Muscle of leg (tissue), 11 donors: ENCODE data around the gene CELF2. TPM values are rescaled to one million over a fixed set of nuclear protein-coding genes. Genes with fewer than 3 reads are reported as not detected.

Experiments
- DNase-seq: peaks from one replicate; pipeline ENCODE4 v3.0.0; 2013
- H3K27ac ChIP-seq: one replicate; pipeline ENCODE4 v1.5.1; 2013; ENCODE audit warnings: mild to moderate bottlenecking, low read length, control low read depth
- H3K27me3 ChIP-seq: one replicate; pipeline ENCODE4 v1.6.1; 2013; ENCODE audit warnings: low read length; ENCODE audit not compliant: control insufficient read depth, insufficient read depth
- H3K36me3 ChIP-seq: one replicate; pipeline ENCODE4 v1.6.1; 2013; ENCODE audit warnings: low read length; ENCODE audit not compliant: control insufficient read depth, insufficient read depth
- H3K4me1 ChIP-seq: one replicate; pipeline ENCODE4 v1.6.1; 2013; ENCODE audit warnings: low read length; ENCODE audit not compliant: control insufficient read depth, insufficient read depth
- H3K4me3 ChIP-seq: one replicate; pipeline ENCODE4 v1.5.1; 2013; ENCODE audit warnings: low read length, control low read depth
- H3K9me3 ChIP-seq: replicated peaks from 2 replicates; pipeline ENCODE4 v1.6.1; 2013; ENCODE audit warnings: low read depth, low read length; ENCODE audit not compliant: control insufficient read depth
- WGBS: methylation state at CpG from one replicate; pipeline ENCODE4 v1.1.5; 2013; ENCODE audit warnings: missing lambda C conversion rate; ENCODE audit not compliant: insufficient coverage; 5-methylcytosine and 5-hydroxymethylcytosine counted together
- polyA plus RNA-seq, 8 donors: library from polyadenylated mRNA; unstranded; fragments of 120-200 nt; gene quantifications; one replicate each; pipeline versions ENCODE4 v1.2.1 to v1.2.3, GENCODE V29; 2013; ENCODE audit warnings: inconsistent platforms in 1 of 8, low replicate concordance in 1 of 8; ENCODE audit not compliant: insufficient read length in 8 of 8, insufficient read depth in 1 of 8
- total RNA-seq: library from RNA; stranded (reverse); fragments of 120-200 nt; gene quantifications from one replicate; pipeline ENCODE4 v1.2.4, GENCODE V29; 2013

CELF2 gene
- total and polyA plus RNA-seq, 9 donors = 37.2 to 80.8 (median 65.8) TPM

DNA sequence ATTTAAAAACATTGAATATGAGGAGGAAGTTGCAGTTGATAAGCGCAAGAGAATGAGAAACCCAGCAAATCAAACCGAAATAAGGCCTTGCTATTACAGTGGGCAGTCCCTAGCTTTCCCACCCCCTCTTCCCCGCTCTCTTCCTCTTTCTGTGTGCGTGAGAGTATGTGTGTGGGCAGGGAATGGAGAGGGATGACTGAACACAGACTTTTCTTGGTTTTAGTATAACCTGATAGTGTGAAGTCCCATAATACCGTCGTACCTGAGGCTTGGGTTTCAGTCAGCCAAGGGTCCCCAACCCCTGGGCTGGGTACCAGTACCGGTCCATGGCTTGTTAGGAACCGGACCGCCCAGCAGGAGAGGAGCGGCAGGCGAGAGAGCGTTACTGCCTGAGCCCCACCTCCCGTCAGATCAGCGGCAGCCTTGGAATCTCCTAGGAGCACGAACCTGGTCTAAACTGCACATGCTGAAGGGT lies 255.3 kb downstream of the CELF2 start:
- Histone ChIP-seq H3K4me1 (peaks cover 11% of the 10 kb centered on the region), H3K27ac (no peak overlapping the region), H3K36me3 (peaks cover 62% of the 10 kb centered on the region), H3K27me3 (no peaks in the 10 kb centered on the region), H3K4me3 (no peak overlapping the region), H3K9me3 (no peaks in the 10 kb centered on the region)
- WGBS = 92% methylated on average over 11 of the region's 15 CpGs
- no peak for DNase-seq

DNA sequence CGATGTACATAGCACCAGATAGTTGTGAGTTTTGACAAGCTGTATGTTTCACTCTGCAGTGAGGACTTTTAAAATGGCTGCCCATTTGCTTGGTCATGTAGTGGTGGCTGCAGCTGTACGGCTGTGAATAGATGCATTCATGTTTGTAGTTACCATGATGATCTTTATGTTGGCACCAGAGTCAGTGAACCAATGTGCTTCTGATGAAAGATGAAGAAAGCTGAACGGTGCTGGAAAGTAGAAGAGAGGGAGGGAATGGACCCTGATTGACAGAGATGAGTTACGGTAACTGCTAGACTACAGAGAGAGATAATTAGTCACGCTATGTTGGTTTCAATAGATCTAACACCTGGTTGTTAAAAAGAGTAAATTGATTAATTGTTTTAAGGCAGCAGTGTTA lies 256.8 kb downstream of the CELF2 start:
- Histone ChIP-seq H3K36me3 (peaks cover 67% of the 10 kb centered on the region), H3K27ac (no peak overlapping the region), H3K27me3 (no peaks in the 10 kb centered on the region), H3K4me3 (no peak overlapping the region), H3K4me1 (peaks cover 11% of the 10 kb centered on the region), H3K9me3 (no peaks in the 10 kb centered on the region)
- no peak for DNase-seq
- WGBS = 67% methylated on average over 5 of the region's 5 CpGs

DNA sequence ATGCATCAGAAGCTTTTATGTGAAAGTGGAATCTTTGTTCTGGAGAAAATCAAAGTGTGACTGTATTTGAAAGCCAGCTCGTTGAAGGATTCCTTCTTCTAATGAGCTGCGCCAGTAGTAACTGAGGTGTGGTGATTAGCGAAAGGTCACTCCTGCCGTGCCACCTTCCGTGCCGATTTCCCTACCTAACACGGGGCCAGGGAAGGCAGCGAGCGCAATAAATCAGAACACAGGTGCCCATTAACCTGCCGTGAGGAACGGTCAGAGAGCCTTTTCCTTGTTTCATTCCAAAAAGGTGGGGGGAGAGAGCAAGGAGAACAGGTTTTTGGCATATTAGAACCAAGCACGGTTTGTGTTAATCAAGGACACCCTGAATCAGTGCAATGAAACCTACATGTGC lies 258.0 kb downstream of the CELF2 start:
- 60% methylated on average over 2 of the region's 12 CpGs for WGBS
- Histone ChIP-seq H3K27me3 (no peaks in the 10 kb centered on the region), H3K36me3 (peaks cover 70% of the 10 kb centered on the region), H3K4me1 (peaks cover 3% of the 10 kb centered on the region), H3K9me3 (no peaks in the 10 kb centered on the region), H3K4me3 (no peak overlapping the region), H3K27ac (no peak overlapping the region)
- no peak for DNase-seq

DNA sequence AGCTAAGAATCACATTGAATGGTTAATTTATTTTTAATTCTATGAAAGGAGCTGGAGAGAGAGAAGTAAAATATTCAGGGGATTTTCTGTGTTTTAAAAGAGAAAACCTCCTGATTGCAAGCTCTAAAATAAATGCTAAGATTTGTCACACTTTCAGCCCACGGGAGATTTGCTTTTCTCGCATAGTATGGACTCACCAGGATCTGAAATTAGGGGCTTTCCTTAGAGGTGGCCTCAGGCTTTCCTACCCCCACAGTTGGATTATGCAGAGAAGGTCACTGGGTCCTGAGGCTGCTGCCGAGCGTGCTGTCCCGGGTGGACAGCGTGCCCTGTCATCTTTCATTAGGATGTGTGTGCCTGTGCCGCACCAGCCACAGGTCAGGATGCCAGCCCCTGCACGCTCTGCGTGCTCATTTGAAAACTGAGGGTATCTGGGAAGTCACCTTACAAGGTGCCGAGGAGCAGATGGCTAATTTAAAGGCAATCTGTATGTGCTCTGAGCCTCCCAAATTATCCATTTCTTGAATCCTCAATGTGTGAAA lies 258.8 kb downstream of the CELF2 start:
- H3K4me1 ChIP-seq = no peaks in the 10 kb centered on the region
- peaks cover 70% of the 10 kb centered on the region for H3K36me3 ChIP-seq
- 89% methylated on average over 5 of the region's 10 CpGs for WGBS
- DNase-seq = no peak
- no peaks in the 10 kb centered on the region for H3K27me3 ChIP-seq
- H3K4me3 ChIP-seq = no peak overlapping the region
- no peak overlapping the region for H3K27ac ChIP-seq
- H3K9me3 ChIP-seq = no peaks in the 10 kb centered on the region

DNA sequence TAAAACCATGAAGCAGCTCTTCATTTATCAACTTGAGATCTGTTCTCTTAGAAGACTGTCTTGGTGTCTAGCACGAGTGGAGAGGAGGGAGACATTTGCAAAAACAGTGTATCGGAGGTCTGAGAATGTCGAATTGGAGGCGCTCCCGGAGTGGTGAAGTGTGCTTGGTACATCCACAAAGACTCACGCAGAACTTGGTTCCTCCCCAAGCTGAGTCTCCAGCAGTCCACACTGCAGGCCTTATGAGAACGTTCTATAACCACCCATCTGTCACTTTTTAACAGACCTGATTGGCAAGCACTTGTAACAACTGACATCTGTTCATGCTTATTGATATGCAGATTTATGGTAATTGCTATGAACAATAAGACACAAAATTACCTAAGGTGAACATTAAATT lies 261.6 kb downstream of the CELF2 start:
- H3K27ac ChIP-seq = no peak overlapping the region
- no peak overlapping the region for H3K4me3 ChIP-seq
- DNase-seq = no peak
- peaks cover 62% of the 10 kb centered on the region for H3K36me3 ChIP-seq
- 100% methylated on average over 3 of the region's 7 CpGs for WGBS
- no peaks in the 10 kb centered on the region for H3K27me3 ChIP-seq
- no peaks in the 10 kb centered on the region for H3K9me3 ChIP-seq
- H3K4me1 ChIP-seq = no peaks in the 10 kb centered on the region

DNA sequence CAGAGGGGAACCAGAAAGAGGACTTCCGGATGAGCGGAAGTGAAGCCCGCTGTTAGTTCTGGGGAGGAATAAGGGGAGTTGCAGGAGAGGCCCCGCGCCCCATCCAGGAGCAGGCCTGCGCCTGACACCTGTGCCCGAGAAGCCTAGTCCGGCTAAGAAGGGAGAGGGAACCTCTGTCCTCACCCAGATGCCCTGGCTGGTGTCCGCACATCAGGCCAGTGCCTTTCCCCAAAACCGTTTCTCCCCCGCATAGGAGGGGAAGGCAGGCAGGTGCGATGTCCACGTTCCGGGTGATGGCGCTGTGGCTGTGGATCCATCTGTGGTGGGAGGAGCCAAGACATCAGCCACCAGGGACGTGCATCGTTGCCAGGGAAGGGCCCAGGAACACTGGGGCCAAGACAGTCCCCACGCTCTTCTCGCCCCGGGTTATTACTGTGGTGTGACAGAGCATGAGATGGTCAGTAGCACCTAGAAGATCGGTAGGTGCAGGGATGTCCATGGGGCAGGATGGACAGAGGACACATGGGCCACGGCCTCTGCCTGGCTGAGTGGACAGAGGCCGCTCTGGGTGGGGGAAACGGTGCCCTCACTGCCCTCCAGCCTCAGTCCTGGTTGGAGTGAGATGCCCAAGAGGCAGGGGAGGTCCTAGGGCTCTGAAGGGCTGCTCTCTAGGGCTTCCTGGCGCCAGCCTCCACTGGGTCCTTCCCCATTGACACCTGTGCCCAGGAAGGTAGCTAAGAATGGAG lies 262.7 kb downstream of the CELF2 start:
- Histone ChIP-seq H3K4me3 (no peak overlapping the region), H3K4me1 (no peaks in the 10 kb centered on the region), H3K36me3 (peaks cover 54% of the 10 kb centered on the region), H3K27me3 (no peaks in the 10 kb centered on the region), H3K9me3 (no peaks in the 10 kb centered on the region), H3K27ac (no peak overlapping the region)
- 91% methylated on average over 20 of the region's 25 CpGs for WGBS
- DNase-seq = no peak

DNA sequence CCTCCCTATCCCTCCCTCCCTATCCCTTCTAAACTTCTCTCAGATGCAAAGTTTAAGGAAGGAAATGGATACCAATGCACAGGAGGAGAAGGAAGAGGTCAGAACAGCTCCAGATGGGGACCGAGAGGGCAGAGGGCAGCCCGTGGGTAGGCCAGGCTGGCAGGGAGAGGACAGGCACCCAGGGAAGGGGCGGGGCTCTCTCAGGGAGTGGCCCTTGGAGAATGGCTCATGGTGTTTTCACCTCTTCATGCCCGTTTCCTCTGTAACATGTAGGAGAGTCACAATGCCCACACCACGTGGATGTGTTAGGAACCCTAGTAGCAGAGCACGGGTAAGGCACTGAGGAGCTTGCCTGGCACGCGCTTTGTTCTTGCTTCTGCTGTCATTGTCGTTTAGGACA lies 264.5 kb downstream of the CELF2 start:
- Histone ChIP-seq H3K36me3 (peaks cover 48% of the 10 kb centered on the region), H3K4me3 (no peak overlapping the region), H3K27me3 (no peaks in the 10 kb centered on the region), H3K9me3 (no peaks in the 10 kb centered on the region), H3K4me1 (no peaks in the 10 kb centered on the region), H3K27ac (no peak overlapping the region)
- 82% methylated on average over 7 of the region's 9 CpGs for WGBS
- DNase-seq = no peak

DNA sequence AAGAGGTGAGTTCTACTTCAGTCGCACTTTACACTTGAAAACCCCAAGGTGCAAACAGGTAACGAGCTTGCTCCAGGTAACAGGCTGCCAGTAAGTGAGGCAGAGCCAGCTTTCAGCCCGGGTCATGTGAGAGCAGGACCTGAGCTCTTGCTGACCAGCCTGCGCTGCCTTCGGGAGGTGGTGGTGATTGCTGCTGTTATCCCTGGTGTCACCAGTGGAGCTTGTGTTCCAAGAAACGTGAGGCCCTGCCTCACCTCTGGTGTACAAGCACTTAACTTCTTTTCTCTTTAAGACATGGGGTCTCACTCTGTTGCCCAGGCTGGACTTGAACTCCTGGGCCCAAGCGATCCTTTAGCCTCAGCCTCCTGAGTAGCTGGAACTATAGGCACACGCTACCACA lies 265.0 kb downstream of the CELF2 start:
- H3K27ac ChIP-seq = no peak overlapping the region
- H3K36me3 ChIP-seq = peaks cover 47% of the 10 kb centered on the region
- H3K4me1 ChIP-seq = no peaks in the 10 kb centered on the region
- no peaks in the 10 kb centered on the region for H3K27me3 ChIP-seq
- no peaks in the 10 kb centered on the region for H3K9me3 ChIP-seq
- DNase-seq = no peak
- WGBS = 97% methylated on average over 8 of the region's 8 CpGs
- no peak overlapping the region for H3K4me3 ChIP-seq

DNA sequence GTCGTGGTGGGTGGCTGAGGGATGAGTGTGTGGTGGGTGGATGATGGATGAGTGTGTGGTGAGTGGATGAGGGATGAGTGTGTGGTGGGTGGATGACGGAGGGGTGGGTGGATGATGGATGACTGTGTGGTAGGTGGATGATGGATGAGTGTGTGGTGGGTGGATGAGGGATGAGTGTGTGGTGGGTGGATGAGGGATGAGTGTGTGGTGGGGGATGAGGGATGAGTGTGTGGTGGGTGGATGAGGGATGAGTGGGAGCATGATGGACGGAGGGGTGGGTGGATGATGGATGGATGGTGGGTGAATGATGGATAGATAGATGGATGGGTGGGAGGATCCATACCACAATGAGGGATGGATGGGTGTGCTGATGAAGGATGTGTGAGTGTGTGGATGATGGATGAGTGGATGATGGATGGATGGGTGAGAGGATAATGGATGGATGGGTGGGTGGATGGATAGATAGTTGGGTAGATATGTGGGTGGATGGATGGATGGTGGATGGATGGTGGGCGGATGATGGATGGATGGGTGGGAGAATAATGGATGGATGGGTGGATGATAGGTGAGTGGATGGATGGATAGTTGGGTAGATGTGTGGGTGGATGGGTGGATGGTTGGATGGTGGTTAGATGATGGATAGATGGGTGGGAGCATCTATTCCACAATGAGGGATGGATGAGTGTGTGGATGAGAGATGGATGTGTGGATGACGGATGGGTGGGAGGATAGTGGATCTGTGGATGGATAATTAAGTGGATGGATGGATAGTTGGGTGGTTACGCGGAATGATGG lies 266.8 kb downstream of the CELF2 start:
- no peak overlapping the region for H3K4me3 ChIP-seq
- H3K27ac ChIP-seq = no peak overlapping the region
- peaks cover 59% of the 10 kb centered on the region for H3K36me3 ChIP-seq
- no peak for DNase-seq
- WGBS = 98% methylated on average over 6 of the region's 7 CpGs
- no peaks in the 10 kb centered on the region for H3K9me3 ChIP-seq
- H3K4me1 ChIP-seq = no peaks in the 10 kb centered on the region
- no peaks in the 10 kb centered on the region for H3K27me3 ChIP-seq

DNA sequence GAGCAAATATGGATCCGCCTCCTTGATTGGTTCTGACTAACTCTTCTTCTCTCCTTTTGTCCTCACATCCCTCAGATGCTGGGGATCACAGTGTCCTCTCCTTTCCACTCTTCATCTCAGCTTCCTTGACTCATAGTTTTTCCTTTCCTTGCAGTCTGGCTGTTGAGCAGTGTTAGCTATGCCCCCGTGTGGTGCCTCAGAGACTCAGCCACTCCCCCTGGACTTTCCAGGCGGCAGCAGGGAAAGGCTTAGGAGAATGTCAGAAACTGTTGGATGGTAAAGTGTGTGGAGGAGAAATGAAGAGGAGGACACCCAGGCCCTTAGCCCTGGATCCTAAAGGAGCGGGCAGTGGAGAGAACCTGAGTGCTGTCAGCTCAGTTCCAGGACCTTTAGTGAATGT lies 267.5 kb downstream of the CELF2 start:
- WGBS = 47% methylated on average over 3 of the region's 4 CpGs
- H3K4me1 ChIP-seq = no peaks in the 10 kb centered on the region
- no peaks in the 10 kb centered on the region for H3K27me3 ChIP-seq
- no peak overlapping the region for H3K27ac ChIP-seq
- DNase-seq = no peak
- no peak overlapping the region for H3K4me3 ChIP-seq
- no peaks in the 10 kb centered on the region for H3K9me3 ChIP-seq
- H3K36me3 ChIP-seq = peaks cover 59% of the 10 kb centered on the region
